H9 (cell line): Measurements from ENCODE around the gene SLC16A14. TPM values are rescaled to one million over a fixed set of nuclear protein-coding genes. Genes with fewer than 3 reads are reported as not detected.

Source experiments
- DNase-seq: peaks from one replicate; pipeline ENCODE4 v3.0.0-alpha.2; 2017
- H2AFZ ChIP-seq: one replicate; pipeline ENCODE4 v1.6.1; 2013; ENCODE audit warnings: mild to moderate bottlenecking, low read length, control low read depth, moderate library complexity
- H2AK5ac ChIP-seq: 2 replicates; pipeline ENCODE4 v1.6.1; 2013; ENCODE audit warnings: low read length, control low read depth, mixed read lengths; ENCODE audit not compliant: insufficient read length
- H2BK120ac ChIP-seq: one replicate; pipeline ENCODE4 v1.6.1; 2013; ENCODE audit warnings: low read depth, mild to moderate bottlenecking, low read length, control low read depth, inconsistent platforms; ENCODE audit not compliant: poor library complexity, severe bottlenecking
- H2BK12ac ChIP-seq: 2 replicates; pipeline ENCODE4 v1.6.1; 2013; ENCODE audit warnings: low read length, control low read depth, mixed read lengths, low read depth; ENCODE audit not compliant: insufficient read length
- H2BK15ac ChIP-seq: 2 replicates; pipeline ENCODE4 v1.6.1; 2013; ENCODE audit warnings: low read depth, low read length, control low read depth
- H2BK20ac ChIP-seq: one replicate; pipeline ENCODE4 v1.6.1; 2013; ENCODE audit warnings: low read depth, mild to moderate bottlenecking, low read length, control low read depth, inconsistent platforms; ENCODE audit not compliant: poor library complexity, severe bottlenecking
- H2BK5ac ChIP-seq: 2 replicates; pipeline ENCODE4 v1.6.1; 2013; ENCODE audit warnings: low read length, control low read depth, mixed read lengths; ENCODE audit not compliant: insufficient read length
- H3K14ac ChIP-seq: 2 replicates; pipeline ENCODE4 v1.6.1; 2013; ENCODE audit warnings: low read length, control low read depth; ENCODE audit not compliant: insufficient read depth
- H3K18ac ChIP-seq: 2 replicates; pipeline ENCODE4 v1.6.1; 2013; ENCODE audit warnings: low read depth, mild to moderate bottlenecking, mixed read lengths, low read length, control low read depth; ENCODE audit not compliant: insufficient read length
- H3K23ac ChIP-seq: 2 replicates; pipeline ENCODE4 v1.6.1; 2013; ENCODE audit warnings: low read length, control low read depth, mixed read lengths, low read depth; ENCODE audit not compliant: insufficient read length
- H3K23me2 ChIP-seq: 2 replicates; pipeline ENCODE4 v1.6.1; 2013; ENCODE audit warnings: low read depth, mild to moderate bottlenecking, mixed read lengths, low read length, control low read depth; ENCODE audit not compliant: insufficient read length, poor library complexity, severe bottlenecking
- H3K27ac ChIP-seq: 2 replicates; pipeline ENCODE4 v1.5.1; 2013; ENCODE audit warnings: low read length, control low read depth, mixed read lengths, low read depth; ENCODE audit not compliant: insufficient read length
- H3K27me3 ChIP-seq: 2 replicates; pipeline ENCODE4 v1.6.1; 2013; ENCODE audit warnings: low read length, control low read depth, inconsistent platforms; ENCODE audit not compliant: insufficient read depth
- H3K4ac ChIP-seq: 2 replicates; pipeline ENCODE4 v1.6.1; 2013; ENCODE audit warnings: low read depth, mild to moderate bottlenecking, control low read depth, inconsistent platforms, low read length, moderate library complexity
- H3K4me1 ChIP-seq: 2 replicates; pipeline ENCODE4 v1.6.1; 2013; ENCODE audit warnings: low read length, control low read depth, inconsistent platforms; ENCODE audit not compliant: insufficient read depth
- H3K4me2 ChIP-seq: 2 replicates; pipeline ENCODE4 v1.6.1; 2013; ENCODE audit warnings: low read length, control low read depth, mixed read lengths; ENCODE audit not compliant: insufficient read length, insufficient read depth
- H3K56ac ChIP-seq: 2 replicates; pipeline ENCODE4 v1.6.1; 2013; ENCODE audit warnings: low read depth, mild to moderate bottlenecking, mixed read lengths, low read length, control low read depth; ENCODE audit not compliant: insufficient read length
- H3K79me1 ChIP-seq: 2 replicates; pipeline ENCODE4 v1.6.1; 2013; ENCODE audit warnings: low read depth, mild to moderate bottlenecking, moderate library complexity, low read length, control low read depth, inconsistent platforms; ENCODE audit not compliant: insufficient read depth, poor library complexity, severe bottlenecking
- H3K79me2 ChIP-seq: 2 replicates; pipeline ENCODE4 v1.6.1; 2013; ENCODE audit warnings: low read length, control low read depth, inconsistent platforms; ENCODE audit not compliant: insufficient read depth
- H3K9ac ChIP-seq: 2 replicates; pipeline ENCODE4 v1.6.1; 2013; ENCODE audit warnings: low read length, control low read depth, mixed read lengths; ENCODE audit not compliant: insufficient read length; ENCODE audit errors: extremely low read depth
- H3K9me3 ChIP-seq: one replicate; pipeline ENCODE4 v1.6.1; 2013; ENCODE audit warnings: low read depth, low read length, inconsistent platforms; ENCODE audit not compliant: control insufficient read depth
- H3T11ph ChIP-seq: one replicate; pipeline ENCODE4 v1.6.1; 2013; ENCODE audit warnings: mild to moderate bottlenecking, low read length, control low read depth, inconsistent platforms
- H4K20me1 ChIP-seq: one replicate; pipeline ENCODE4 v1.6.1; 2013; ENCODE audit not compliant: control insufficient read depth, insufficient read length, insufficient read depth
- H4K5ac ChIP-seq: 2 replicates; pipeline ENCODE4 v1.6.1; 2013; ENCODE audit warnings: low read depth, mild to moderate bottlenecking, mixed read lengths, low read length, control low read depth; ENCODE audit not compliant: insufficient read length
- H4K8ac ChIP-seq: replicated peaks from 2 replicates; pipeline ENCODE4 v1.6.1; 2013; ENCODE audit warnings: low read length, control low read depth, mixed read lengths, low read depth; ENCODE audit not compliant: insufficient read length
- H4K91ac ChIP-seq: 2 replicates; pipeline ENCODE4 v1.6.1; 2013; ENCODE audit warnings: low read depth, mild to moderate bottlenecking, moderate library complexity, mixed read lengths, low read length, control low read depth; ENCODE audit not compliant: insufficient read length
- H3K27ac Mint-ChIP-seq, 3 experiments: 2 replicates in 2 of 3; 3 replicates in 1 of 3; pipeline ENCODE4 v1.8.0; 2020 to 2021; ENCODE audit warnings: mixed read lengths in 3 of 3, mild to moderate bottlenecking in 1 of 3, moderate library complexity in 1 of 3
- H3K27me3 Mint-ChIP-seq: 2 replicates; pipeline ENCODE4 v1.8.0; 2021; ENCODE audit warnings: low read depth, mild to moderate bottlenecking, moderate library complexity, mixed read lengths
- H3K36me3 Mint-ChIP-seq, 3 experiments: 2 replicates in 2 of 3; 3 replicates in 1 of 3; pipeline ENCODE4 v1.8.0; 2020 to 2021; ENCODE audit warnings: low read depth in 3 of 3, mixed read lengths in 3 of 3; ENCODE audit not compliant: insufficient read depth in 1 of 3
- H3K4me1 Mint-ChIP-seq, 2 experiments: 2 replicates each; pipeline ENCODE4 v1.8.0; 2020; ENCODE audit warnings: mixed read lengths in 2 of 2
- H3K4me3 Mint-ChIP-seq, 2 experiments: 2 replicates in 1 of 2; 3 replicates in 1 of 2; pipeline ENCODE4 v1.8.0; 2020 to 2021; ENCODE audit warnings: mild to moderate bottlenecking in 2 of 2, mixed read lengths in 2 of 2, moderate library complexity in 1 of 2
- H3K9me3 Mint-ChIP-seq, 2 experiments: 2 replicates in 1 of 2; 3 replicates in 1 of 2; pipeline ENCODE4 v1.8.0; 2020; ENCODE audit warnings: mild to moderate bottlenecking in 2 of 2, mixed read lengths in 2 of 2, moderate library complexity in 1 of 2
- WGBS: extraction: QIAGEN DNeasy Blood & Tissue Kit; methylation state at CpG from one replicate; pipeline ENCODE4 v1.1.7; 2013; ENCODE audit warnings: missing lambda C conversion rate, low lambda C conversion rate, mixed read lengths; ENCODE audit not compliant: insufficient read length; ENCODE audit errors: extremely low coverage; 5-methylcytosine and 5-hydroxymethylcytosine counted together
- total RNA-seq: library from RNA; stranded (reverse); gene quantifications from 2 replicates; pipeline ENCODE4 v1.2.1, GENCODE V29; 2021
- TF ChIP-seq, protein P1 (sequence below): fragments of 200-600 bp; sonication (generic); conservative IDR thresholded peaks from 3 replicates; pipeline ENCODE4 v1.8.0; 2021; ENCODE audit warnings: antibody characterized with exemption, mild to moderate bottlenecking

SLC16A14 gene
- total RNA-seq, 1 experiment from 2014 or later, result 0.61 TPM

DNA sequence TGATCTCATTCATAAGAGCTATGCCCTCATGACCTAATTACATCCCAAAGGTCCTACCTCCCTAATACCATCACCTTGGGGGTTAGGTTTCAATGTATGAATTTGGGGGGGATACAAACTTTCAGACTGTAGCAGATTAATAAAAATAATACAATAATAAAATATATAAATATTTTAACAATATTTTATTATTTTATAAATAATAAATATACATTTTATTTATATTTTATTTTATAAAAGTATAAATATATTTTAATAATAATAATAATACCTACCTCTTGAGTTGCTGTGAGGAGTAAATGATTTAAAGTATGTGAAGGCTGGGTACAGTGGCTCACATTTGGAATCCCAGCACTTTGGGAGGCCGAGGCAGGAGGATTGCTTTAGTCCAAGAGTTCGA lies 8.1 kb upstream of the SLC16A14 start:
- no peak overlapping the region for H2BK5ac ChIP-seq
- H2AK5ac ChIP-seq, result no peak overlapping the region
- H3K23me2 ChIP-seq, result no peaks in the 10 kb centered on the region
- H2BK120ac ChIP-seq, result no peak overlapping the region
- no peak overlapping the region for H3K14ac ChIP-seq
- no peaks in the 10 kb centered on the region for H3K27me3 ChIP-seq
- H3K79me2 ChIP-seq, result no peaks in the 10 kb centered on the region
- H3K18ac ChIP-seq, result no peak overlapping the region
- Mint-ChIP-seq H3K4me3 (no peak overlapping the region), H3K27me3 (no peaks in the 10 kb centered on the region; the same call in 1 of the 2 replicates), H3K4me1 (peaks cover 5 to 13% of the 10 kb centered on the region in 2 experiments), H3K36me3 (no peaks in the 10 kb centered on the region), H3K9me3 (no peaks in the 10 kb centered on the region; a peak in 2 of 5 replicates), H3K27ac (no peak overlapping the region)
- H2BK20ac ChIP-seq, result no peak overlapping the region
- DNase-seq, result no peak
- no peak overlapping the region for H3K4ac ChIP-seq
- H4K20me1 ChIP-seq, result no peaks in the 10 kb centered on the region
- H4K5ac ChIP-seq, result no peak overlapping the region
- no peak overlapping the region for H3K4me2 ChIP-seq
- H2AFZ ChIP-seq, result no peak overlapping the region
- H3K79me1 ChIP-seq, result no peaks in the 10 kb centered on the region
- H3K27ac ChIP-seq, result no peak overlapping the region
- no peaks in the 10 kb centered on the region for H3K4me1 ChIP-seq
- H4K8ac ChIP-seq, result no peak overlapping the region
- no peak overlapping the region for H4K91ac ChIP-seq
- WGBS, result no CpG with 5 or more reads among the region's 2 CpGs
- H3K9me3 ChIP-seq, result no peaks in the 10 kb centered on the region
- no peak overlapping the region for H3K56ac ChIP-seq
- no peak overlapping the region for H3K9ac ChIP-seq
- no peak overlapping the region for H2BK15ac ChIP-seq
- H3K23ac ChIP-seq, result no peak overlapping the region
- H3T11ph ChIP-seq, result no peak overlapping the region
- no peak overlapping the region for H2BK12ac ChIP-seq
- TF ChIP-seq, protein P1, sequence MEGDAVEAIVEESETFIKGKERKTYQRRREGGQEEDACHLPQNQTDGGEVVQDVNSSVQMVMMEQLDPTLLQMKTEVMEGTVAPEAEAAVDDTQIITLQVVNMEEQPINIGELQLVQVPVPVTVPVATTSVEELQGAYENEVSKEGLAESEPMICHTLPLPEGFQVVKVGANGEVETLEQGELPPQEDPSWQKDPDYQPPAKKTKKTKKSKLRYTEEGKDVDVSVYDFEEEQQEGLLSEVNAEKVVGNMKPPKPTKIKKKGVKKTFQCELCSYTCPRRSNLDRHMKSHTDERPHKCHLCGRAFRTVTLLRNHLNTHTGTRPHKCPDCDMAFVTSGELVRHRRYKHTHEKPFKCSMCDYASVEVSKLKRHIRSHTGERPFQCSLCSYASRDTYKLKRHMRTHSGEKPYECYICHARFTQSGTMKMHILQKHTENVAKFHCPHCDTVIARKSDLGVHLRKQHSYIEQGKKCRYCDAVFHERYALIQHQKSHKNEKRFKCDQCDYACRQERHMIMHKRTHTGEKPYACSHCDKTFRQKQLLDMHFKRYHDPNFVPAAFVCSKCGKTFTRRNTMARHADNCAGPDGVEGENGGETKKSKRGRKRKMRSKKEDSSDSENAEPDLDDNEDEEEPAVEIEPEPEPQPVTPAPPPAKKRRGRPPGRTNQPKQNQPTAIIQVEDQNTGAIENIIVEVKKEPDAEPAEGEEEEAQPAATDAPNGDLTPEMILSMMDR, result no peak
